Calu3 (cell line): ENCODE results near the gene LAMA2. TPM values are rescaled to one million over a fixed set of nuclear protein-coding genes. Genes with fewer than 3 reads are reported as not detected.

Experiments
- BruUV-seq: library from RNA; stranded (reverse); fragments of 400-500 nt; replicated peaks from 2 replicates; lab custom pipeline; 2021; lab: Mats Ljungman, UMichigan
- CTCF ChIA-PET: fragments of 300-600 bp; sonication (Branson Sonifier 250); formaldehyde crosslinking; loops from one replicate; lab custom pipeline; 2022; ENCODE audit warnings: antibody characterized with exemption; lab: Charles Lee
- DNase-seq: peaks from one replicate; pipeline ENCODE4 v3.0.0; 2022
- H3K27ac Mint-ChIP-seq: one replicate; pipeline ENCODE4 v1.8.0; 2022; ENCODE audit warnings: mixed read lengths; ENCODE audit not compliant: unreplicated experiment
- H3K27me3 Mint-ChIP-seq: one replicate; pipeline ENCODE4 v1.8.0; 2022; ENCODE audit warnings: mixed read lengths; ENCODE audit not compliant: unreplicated experiment
- H3K36me3 Mint-ChIP-seq: one replicate; pipeline ENCODE4 v1.8.0; 2022; ENCODE audit warnings: mild to moderate bottlenecking, moderate library complexity, mixed read lengths; ENCODE audit not compliant: insufficient read depth, unreplicated experiment
- H3K4me1 Mint-ChIP-seq: one replicate; pipeline ENCODE4 v1.8.0; 2022; ENCODE audit warnings: mild to moderate bottlenecking, low read depth, mixed read lengths; ENCODE audit not compliant: unreplicated experiment
- H3K4me3 Mint-ChIP-seq: one replicate; pipeline ENCODE4 v1.8.0; 2022; ENCODE audit warnings: mild to moderate bottlenecking, low read depth, moderate library complexity, mixed read lengths; ENCODE audit not compliant: unreplicated experiment
- H3K9me3 Mint-ChIP-seq: one replicate; pipeline ENCODE4 v1.8.0; 2022; ENCODE audit warnings: low read depth, mixed read lengths; ENCODE audit not compliant: unreplicated experiment
- intact Hi-C: fragments of 100-400 bp; cut with micrococcal nuclease; formaldehyde crosslinking; loops from one replicate; pipeline ENCODE4 v1.10.0; 2022; ENCODE audit not compliant: unreplicated experiment
- total RNA-seq: library from RNA; stranded (reverse); gene quantifications from 2 replicates; pipeline ENCODE4 v1.2.3, GENCODE V29; 2022
- TF ChIP-seq, protein P1 (sequence below): fragments of 200-600 bp; IDR thresholded peaks from one replicate; pipeline ENCODE4 v1.8.0; 2022; ENCODE audit warnings: antibody characterized with exemption; ENCODE audit not compliant: unreplicated experiment

Gene LAMA2
- total RNA-seq, 1 experiment from 2014 or later, result 0.80 TPM

GRCh38 chr6:129006724-129007514 lies 124.0 kb downstream of the LAMA2 start:
- H3K27ac Mint-ChIP-seq, result no peak overlapping the region
- TF ChIP-seq, protein P1, sequence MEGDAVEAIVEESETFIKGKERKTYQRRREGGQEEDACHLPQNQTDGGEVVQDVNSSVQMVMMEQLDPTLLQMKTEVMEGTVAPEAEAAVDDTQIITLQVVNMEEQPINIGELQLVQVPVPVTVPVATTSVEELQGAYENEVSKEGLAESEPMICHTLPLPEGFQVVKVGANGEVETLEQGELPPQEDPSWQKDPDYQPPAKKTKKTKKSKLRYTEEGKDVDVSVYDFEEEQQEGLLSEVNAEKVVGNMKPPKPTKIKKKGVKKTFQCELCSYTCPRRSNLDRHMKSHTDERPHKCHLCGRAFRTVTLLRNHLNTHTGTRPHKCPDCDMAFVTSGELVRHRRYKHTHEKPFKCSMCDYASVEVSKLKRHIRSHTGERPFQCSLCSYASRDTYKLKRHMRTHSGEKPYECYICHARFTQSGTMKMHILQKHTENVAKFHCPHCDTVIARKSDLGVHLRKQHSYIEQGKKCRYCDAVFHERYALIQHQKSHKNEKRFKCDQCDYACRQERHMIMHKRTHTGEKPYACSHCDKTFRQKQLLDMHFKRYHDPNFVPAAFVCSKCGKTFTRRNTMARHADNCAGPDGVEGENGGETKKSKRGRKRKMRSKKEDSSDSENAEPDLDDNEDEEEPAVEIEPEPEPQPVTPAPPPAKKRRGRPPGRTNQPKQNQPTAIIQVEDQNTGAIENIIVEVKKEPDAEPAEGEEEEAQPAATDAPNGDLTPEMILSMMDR, result no peak
- BruUV-seq, result no TSS peak
- H3K27me3 Mint-ChIP-seq, result peaks cover 28% of the 10 kb centered on the region
- no peak overlapping the region for H3K4me3 Mint-ChIP-seq
- intact Hi-C loops, result no loop called here
- H3K4me1 Mint-ChIP-seq, result no peaks in the 10 kb centered on the region
- DNase-seq, result no peak
- no peaks in the 10 kb centered on the region for H3K9me3 Mint-ChIP-seq
- CTCF ChIA-PET, result no interaction called here
- no peaks in the 10 kb centered on the region for H3K36me3 Mint-ChIP-seq

- H3K4me3 Mint-ChIP-seq, result no peak overlapping the region
- no peaks in the 10 kb centered on the region for H3K4me1 Mint-ChIP-seq
- peaks cover 28% of the 10 kb centered on the region for H3K27me3 Mint-ChIP-seq
- BruUV-seq, result no TSS peak
- no peaks in the 10 kb centered on the region for H3K36me3 Mint-ChIP-seq
- no peaks in the 10 kb centered on the region for H3K9me3 Mint-ChIP-seq
- CTCF ChIA-PET, result no interaction called here
- intact Hi-C loops, result no loop called here
- TF ChIP-seq, protein P1, result no peak
- no peak overlapping the region for H3K27ac Mint-ChIP-seq
- no peak for DNase-seq
Observed at GRCh38 chr6:129007701-129008373, 124.9 kb downstream of the LAMA2 start.

- H3K36me3 Mint-ChIP-seq, result no peaks in the 10 kb centered on the region
- intact Hi-C loops, result no loop called here
- H3K27me3 Mint-ChIP-seq, result peaks cover 28% of the 10 kb centered on the region
- no peaks in the 10 kb centered on the region for H3K4me1 Mint-ChIP-seq
- no TSS peak for BruUV-seq
- CTCF ChIA-PET, result no interaction called here
- no peaks in the 10 kb centered on the region for H3K9me3 Mint-ChIP-seq
- no peak for DNase-seq
- H3K27ac Mint-ChIP-seq, result no peak overlapping the region
- no peak overlapping the region for H3K4me3 Mint-ChIP-seq
- TF ChIP-seq, protein P1, result no peak
Observed at GRCh38 chr6:129008591-129008990, 125.7 kb downstream of the LAMA2 start.

DNA sequence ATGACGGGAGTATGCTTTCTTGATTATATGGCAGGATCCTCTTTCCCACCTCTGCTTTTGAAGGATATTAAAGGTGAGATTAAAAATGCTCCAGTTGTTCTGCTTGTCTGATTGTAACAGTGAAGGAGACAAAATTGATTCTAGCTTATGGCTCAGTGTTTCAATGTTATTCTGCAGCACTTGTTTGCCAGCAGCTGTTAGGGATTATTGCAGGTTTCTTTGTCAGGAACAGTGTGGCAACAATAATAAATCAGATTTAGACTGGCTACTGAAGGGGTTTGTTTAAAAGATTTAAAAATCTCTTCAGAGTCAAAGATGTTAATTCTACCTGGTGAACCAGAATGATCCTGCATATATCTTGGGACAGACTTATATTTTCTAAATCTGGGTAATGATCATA lies 126.9 kb downstream of the LAMA2 start:
- Mint-ChIP-seq H3K36me3 (no peaks in the 10 kb centered on the region), H3K4me3 (no peak overlapping the region), H3K9me3 (no peaks in the 10 kb centered on the region), H3K4me1 (no peaks in the 10 kb centered on the region), H3K27ac (no peak overlapping the region), H3K27me3 (peaks cover 28% of the 10 kb centered on the region)
- intact Hi-C loops, result no loop called here
- no TSS peak for BruUV-seq
- TF ChIP-seq, protein P1, result no peak
- DNase-seq, result no peak
- CTCF ChIA-PET, result no interaction called here
